ENCODE measurements around the gene SH2D6.

GRCh38 chr2:85470850-85471800 lies 52.6 kb downstream of the SH2D6 start:
- no peak for TF ChIP-seq CTCF (IDR thresholded peaks at IDR 0.05)
- TF ChIP-seq POLR2A (IDR thresholded peaks at IDR 0.05): no peak
